MG63 (cell line): ENCODE data around the gene FGF11. TPM values are rescaled to one million over a fixed set of nuclear protein-coding genes. Genes with fewer than 3 reads are reported as not detected.
"Not testable (repeated sequence)": the region's sequence is repeated elsewhere in the genome, so short reads cannot be mapped to it uniquely, and the experiment has no call there.

Source experiments
- DNase-seq: peaks from one replicate; pipeline ENCODE4 v3.0.0-alpha.2; 2020
- H3K27me3 ChIP-seq: fragments of 250-450 bp; sonication (Bioruptor Pico); 2 replicates; pipeline ENCODE4 v1.5.1; 2020; ENCODE audit warnings: mild to moderate bottlenecking, moderate library complexity
- H3K36me3 ChIP-seq: fragments of 250-450 bp; sonication (Bioruptor Pico); 2 replicates; pipeline ENCODE4 v1.5.1; 2020; ENCODE audit warnings: mild to moderate bottlenecking, moderate library complexity
- H3K4me3 ChIP-seq: fragments of 250-450 bp; sonication (Bioruptor Pico); 2 replicates; pipeline ENCODE4 v1.5.1; 2020; ENCODE audit warnings: mild to moderate bottlenecking, moderate library complexity
- H3K9me3 ChIP-seq: fragments of 250-450 bp; sonication (Bioruptor Pico); 2 replicates; pipeline ENCODE4 v1.5.1; 2020; ENCODE audit warnings: mild to moderate bottlenecking, moderate library complexity
- total RNA-seq: library from RNA; depleted of rRNA; stranded (reverse); fragments of >200 nt; shearing (Covaris generic); gene quantifications from 2 replicates; pipeline ENCODE4 v1.2.3, GENCODE V29; 2014; ENCODE audit warnings: low replicate concordance

The FGF11 gene
- total RNA-seq, 1 experiment from 2014 or later: not detected

- Histone ChIP-seq H3K4me3 (peak within 1 kb of the TSS; percentile 63), H3K9me3 (no peaks in the 10 kb centered on the region), H3K36me3 (peaks cover 2% of the 10 kb centered on the region; the same call in 1 of the 2 replicates), H3K27me3 (no peaks in the 10 kb centered on the region)
- DNase-seq: peak; percentile 42
Observed at GRCh38 chr17:7479213-7480088, 40.1 kb downstream of the FGF11 start, which contains the start of gene ZBTB4. Gene ZBTB4, minus strand, starts transcription at chr17:7479631. Its CDS starts 12,830 bp downstream, at chr17:7466801.

GRCh38 chr17:7480089-7480384 is 40.7 kb downstream of the FGF11 start:
- no peak for DNase-seq
- H3K4me3 ChIP-seq: peak overlapping the region; percentile 63
- H3K9me3 ChIP-seq: no peaks in the 10 kb centered on the region
- peaks cover 2% of the 10 kb centered on the region; the same call in 1 of the 2 replicates for H3K36me3 ChIP-seq
- H3K27me3 ChIP-seq: no peaks in the 10 kb centered on the region

DNA sequence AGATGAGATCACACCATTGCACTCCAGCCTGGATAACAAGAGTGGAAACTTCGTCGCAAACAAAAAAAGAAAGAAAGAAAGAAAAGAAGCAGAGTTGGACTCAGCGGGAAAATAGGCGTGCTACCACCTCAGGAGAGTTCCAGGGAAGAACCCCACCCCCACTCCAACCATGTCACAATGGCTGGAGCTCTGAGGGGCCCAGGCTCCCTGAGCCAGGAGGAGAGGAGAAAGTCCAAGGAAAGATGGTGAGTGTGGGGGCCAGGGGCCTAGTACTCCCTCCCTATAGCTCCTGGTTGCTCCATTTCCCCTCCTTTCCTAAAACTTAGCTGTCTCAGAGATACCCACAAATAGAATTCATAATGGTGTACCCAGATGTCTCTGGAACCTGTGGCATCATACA is 42.0 kb downstream of the FGF11 start, which contains the start of gene SLC35G6:
TSS of gene SLC35G6 (plus strand) at position 172 of the 400 bp plus-strand sequence. CDS start at position 243, 71 bp downstream.
- H3K4me3 ChIP-seq: peak within 1 kb of the TSS; percentile 63; the same call in 1 of the 2 replicates

GRCh38 chr17:7481842-7482741 is 42.8 kb downstream of the FGF11 start:
- not testable (repeated sequence) for H3K27me3 ChIP-seq, H3K36me3 ChIP-seq, H3K4me3 ChIP-seq, DNase-seq, H3K9me3 ChIP-seq

More for the DNA sequence above, 42.0 kb downstream of the FGF11 start, which contains the start of gene SLC35G6:
- not testable (repeated sequence) for H3K36me3 ChIP-seq, H3K9me3 ChIP-seq, H3K27me3 ChIP-seq, DNase-seq

DNA sequence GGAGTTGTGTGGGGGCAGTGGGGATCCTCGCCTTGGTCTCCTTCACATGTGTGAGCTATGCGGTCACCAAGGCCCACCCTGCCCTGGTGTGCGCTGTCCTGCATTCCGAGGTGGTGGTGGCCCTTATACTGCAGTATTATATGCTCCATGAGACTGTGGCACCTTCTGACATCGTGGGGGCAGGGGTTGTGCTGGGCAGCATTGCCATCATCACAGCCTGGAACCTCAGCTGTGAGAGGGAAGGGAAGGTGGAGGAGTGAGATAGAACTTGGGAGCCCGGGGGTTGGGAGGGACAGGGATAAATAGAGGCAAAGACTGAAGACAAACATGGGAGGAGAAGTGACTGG is 43.4 kb downstream of the FGF11 start:
- H3K36me3 ChIP-seq, H3K4me3 ChIP-seq, H3K9me3 ChIP-seq, H3K27me3 ChIP-seq, DNase-seq: not testable (repeated sequence)

GRCh38 chr17:7483255-7484066 is 44.1 kb downstream of the FGF11 start:
- H3K9me3 ChIP-seq: no peaks in the 10 kb centered on the region
- peak overlapping the region; percentile 91 for H3K4me3 ChIP-seq
- peak; percentile 82 for DNase-seq
- peaks cover 4% of the 10 kb centered on the region for H3K36me3 ChIP-seq
- H3K27me3 ChIP-seq: no peaks in the 10 kb centered on the region

DNA sequence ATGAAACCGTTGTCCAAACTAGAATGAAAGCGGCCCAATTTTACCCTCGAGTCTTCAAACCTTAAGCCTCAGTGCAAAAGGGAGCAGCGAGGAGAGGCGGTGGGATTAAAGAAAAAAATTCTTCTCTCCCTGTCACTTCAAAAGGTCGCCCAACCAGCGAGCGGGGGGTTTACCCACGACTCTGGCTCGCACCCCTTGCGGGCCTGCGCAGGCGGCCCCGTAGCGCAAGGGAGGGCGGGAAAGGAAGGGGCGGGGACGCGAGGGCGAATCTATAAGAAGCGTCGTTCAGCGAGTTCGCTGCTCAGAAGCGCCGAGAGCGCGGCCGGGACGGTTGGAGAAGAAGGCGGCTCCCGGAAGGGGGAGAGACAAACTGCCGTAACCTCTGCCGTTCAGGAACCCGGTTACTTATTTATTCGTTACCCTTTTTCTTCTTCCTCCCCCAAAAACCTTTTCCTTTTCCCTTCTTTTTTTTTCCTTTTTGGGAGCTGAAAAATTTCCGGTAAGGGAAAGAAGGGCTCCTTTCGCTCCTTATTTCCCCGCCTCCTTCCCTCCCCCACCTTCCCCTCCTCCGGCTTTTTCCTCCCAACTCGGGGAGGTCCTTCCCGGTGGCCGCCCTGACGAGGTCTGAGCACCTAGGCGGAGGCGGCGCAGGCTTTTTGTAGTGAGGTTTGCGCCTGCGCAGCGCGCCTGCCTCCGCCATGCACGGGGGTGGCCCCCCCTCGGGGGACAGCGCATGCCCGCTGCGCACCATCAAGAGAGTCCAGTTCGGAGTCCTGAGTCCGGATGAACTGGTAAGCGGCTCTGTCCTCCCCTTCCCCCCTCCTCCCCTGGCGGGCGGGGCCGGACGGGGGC is 45.0 kb downstream of the FGF11 start, which contains the start of gene POLR2A:
TSS of gene POLR2A (plus strand) at position 300 of the 852 bp plus-strand sequence.
- Histone ChIP-seq H3K4me3 (peak within 1 kb of the TSS; percentile 91), H3K36me3 (peaks cover 4% of the 10 kb centered on the region), H3K9me3 (no peaks in the 10 kb centered on the region), H3K27me3 (no peaks in the 10 kb centered on the region)
- peak; percentile 94 for DNase-seq

DNA sequence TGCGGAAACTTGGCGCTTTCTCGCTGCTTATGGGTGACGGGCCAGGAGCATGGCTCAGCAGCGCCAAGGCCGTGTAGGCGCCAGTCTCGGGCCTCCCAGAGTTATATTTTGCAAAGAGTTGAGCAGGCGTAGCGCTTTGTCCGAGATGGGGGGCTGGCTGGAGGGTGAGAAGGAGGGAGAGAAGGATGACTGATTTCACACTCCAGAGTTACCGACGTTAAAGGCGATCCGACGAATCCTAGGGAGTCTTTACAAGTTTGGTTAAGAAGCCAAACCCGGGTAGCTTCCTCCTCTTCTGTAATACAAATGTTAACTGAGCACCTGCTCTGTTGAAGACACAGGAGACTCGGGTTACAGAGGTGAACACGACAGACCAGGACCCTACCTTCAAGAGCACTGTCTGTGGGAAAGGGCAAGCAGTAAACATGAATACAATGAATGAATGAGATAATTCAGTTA is 45.6 kb downstream of the FGF11 start:
- no peaks in the 10 kb centered on the region for H3K9me3 ChIP-seq
- no peaks in the 10 kb centered on the region for H3K27me3 ChIP-seq
- DNase-seq: no peak
- H3K36me3 ChIP-seq: peaks cover 4% of the 10 kb centered on the region
- peak overlapping the region; percentile 91 for H3K4me3 ChIP-seq

DNA sequence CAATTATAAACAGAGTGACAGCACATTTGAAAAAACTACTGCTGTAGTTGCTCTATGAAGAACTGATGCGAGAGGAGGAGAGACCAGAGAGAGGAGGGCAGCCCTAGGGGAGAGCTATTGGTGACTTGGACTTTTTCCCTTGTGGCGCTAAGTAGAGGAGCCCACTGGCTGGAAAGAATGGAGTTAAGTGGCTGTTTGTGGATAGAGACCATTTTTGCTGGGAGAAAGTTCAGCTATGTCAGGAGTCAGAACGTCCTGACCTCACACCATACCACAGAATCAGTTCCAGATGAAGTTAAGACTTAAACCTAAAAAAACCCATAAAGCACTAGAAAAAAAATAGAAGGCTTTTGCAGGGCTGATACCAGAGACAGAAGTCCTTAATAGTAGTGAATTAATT is 46.9 kb downstream of the FGF11 start:
- H3K9me3 ChIP-seq: no peaks in the 10 kb centered on the region
- DNase-seq: no peak

DNA sequence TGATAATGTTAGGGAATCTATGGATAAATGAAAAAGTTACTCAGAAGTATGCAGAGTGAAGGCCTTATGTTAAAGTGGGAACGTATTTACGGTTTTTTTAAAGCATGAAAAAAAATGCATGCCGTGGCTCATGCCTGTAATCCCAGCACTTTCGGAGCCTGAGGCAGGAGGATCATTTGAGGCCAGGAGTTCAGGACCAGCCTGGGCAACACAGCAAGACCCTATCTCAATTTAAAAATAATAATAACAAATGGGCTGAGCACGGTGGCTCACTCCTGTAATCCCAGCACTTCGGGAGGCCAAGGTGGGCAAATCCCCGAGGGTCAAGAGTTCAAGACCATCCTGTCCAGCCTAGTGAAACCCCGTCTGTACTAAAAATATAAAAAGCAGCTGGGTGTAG is 50.8 kb downstream of the FGF11 start:
- Histone ChIP-seq H3K4me3 (no peak overlapping the region), H3K27me3 (no peaks in the 10 kb centered on the region), H3K9me3 (no peaks in the 10 kb centered on the region), H3K36me3 (peaks cover 5% of the 10 kb centered on the region)
- no peak for DNase-seq

More for the DNA sequence above, 46.9 kb downstream of the FGF11 start:
- H3K36me3 ChIP-seq: peaks cover 4% of the 10 kb centered on the region
- peak overlapping the region; percentile 91 for H3K4me3 ChIP-seq
- H3K27me3 ChIP-seq: no peaks in the 10 kb centered on the region

DNA sequence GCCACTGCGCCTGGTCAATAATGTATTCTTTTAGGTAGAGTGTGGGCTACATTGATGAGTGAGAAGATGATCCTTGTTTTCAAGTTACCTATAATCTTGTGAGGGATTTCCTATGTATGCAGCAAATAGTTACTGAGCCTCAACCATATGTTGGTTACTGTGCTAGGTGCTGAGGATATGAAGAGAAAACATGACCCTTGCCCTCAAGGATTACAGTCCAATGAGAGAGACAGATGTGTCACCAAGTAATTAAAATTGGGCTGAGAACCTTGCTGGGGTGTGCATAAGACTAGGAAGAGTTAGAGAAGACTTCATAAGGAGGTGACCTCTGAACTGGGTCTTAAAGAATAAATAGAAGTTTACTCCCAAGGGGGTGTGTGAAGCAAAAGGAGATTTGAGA is 52.3 kb downstream of the FGF11 start:
- no peaks in the 10 kb centered on the region for H3K27me3 ChIP-seq
- peaks cover 5% of the 10 kb centered on the region for H3K36me3 ChIP-seq
- no peaks in the 10 kb centered on the region for H3K9me3 ChIP-seq
- no peak overlapping the region for H3K4me3 ChIP-seq
- DNase-seq: no peak

- Histone ChIP-seq H3K27me3 (no peaks in the 10 kb centered on the region), H3K36me3 (peaks cover 7% of the 10 kb centered on the region), H3K4me3 (no peak overlapping the region), H3K9me3 (no peaks in the 10 kb centered on the region)
- DNase-seq: no peak
Observed at GRCh38 chr17:7493941-7494340, 54.6 kb downstream of the FGF11 start.
